Activated effector memory CD4-positive, alpha-beta T cell treated with Interleukin-2 at 50 U/mL for 16 hours (primary cell): Measurements from ENCODE around the gene GADD45G.

Experiments used
- DNase-seq: peaks from one replicate; pipeline ENCODE4 v3.0.0-alpha.2; 2020

Gene GADD45G

GRCh38 chr9:89632192-89632733 is 27.5 kb downstream of the GADD45G start:
- no peak for DNase-seq

- DNase-seq: no peak
Measured at GRCh38 chr9:89632736-89633135, 27.9 kb downstream of the GADD45G start.

GRCh38 chr9:89633404-89633803 is 28.6 kb downstream of the GADD45G start:
- DNase-seq: no peak

GRCh38 chr9:89633920-89634319 is 29.1 kb downstream of the GADD45G start:
- DNase-seq: no peak

GRCh38 chr9:89634995-89635742 is 30.4 kb downstream of the GADD45G start:
- no peak for DNase-seq

GRCh38 chr9:89635816-89636215 is 31.0 kb downstream of the GADD45G start:
- DNase-seq: no peak

- no peak for DNase-seq
Measured at GRCh38 chr9:89637787-89638186, 33.0 kb downstream of the GADD45G start.

GRCh38 chr9:89638359-89638758 is 33.5 kb downstream of the GADD45G start:
- no peak for DNase-seq

GRCh38 chr9:89638893-89639292 is 34.1 kb downstream of the GADD45G start:
- no peak for DNase-seq

- DNase-seq: no peak
Measured at GRCh38 chr9:89639367-89639795, 34.6 kb downstream of the GADD45G start.

GRCh38 chr9:89639961-89640360 is 35.1 kb downstream of the GADD45G start:
- DNase-seq: no peak

GRCh38 chr9:89640361-89640760 is 35.5 kb downstream of the GADD45G start:
- no peak for DNase-seq

- no peak for DNase-seq
Measured at GRCh38 chr9:89640801-89641200, 36.0 kb downstream of the GADD45G start.

GRCh38 chr9:89641980-89642379 is 37.2 kb downstream of the GADD45G start:
- DNase-seq: no peak

GRCh38 chr9:89642789-89643188 is 38.0 kb downstream of the GADD45G start:
- no peak for DNase-seq

- DNase-seq: no peak
Measured at GRCh38 chr9:89646189-89646939, 41.6 kb downstream of the GADD45G start.

- no peak for DNase-seq
Measured at GRCh38 chr9:89647366-89648128, 42.7 kb downstream of the GADD45G start.

- no peak for DNase-seq
Measured at GRCh38 chr9:89648247-89649000, 43.6 kb downstream of the GADD45G start.

- no peak for DNase-seq
Measured at GRCh38 chr9:89649039-89649691, 44.4 kb downstream of the GADD45G start.

GRCh38 chr9:89654025-89654662 is 49.3 kb downstream of the GADD45G start:
- DNase-seq: no peak
